ENCODE results near the gene KIF14.
A peak's percentile ranks its signal among the peaks of the same experiment; 100 is the strongest.

Gene KIF14, protein sequence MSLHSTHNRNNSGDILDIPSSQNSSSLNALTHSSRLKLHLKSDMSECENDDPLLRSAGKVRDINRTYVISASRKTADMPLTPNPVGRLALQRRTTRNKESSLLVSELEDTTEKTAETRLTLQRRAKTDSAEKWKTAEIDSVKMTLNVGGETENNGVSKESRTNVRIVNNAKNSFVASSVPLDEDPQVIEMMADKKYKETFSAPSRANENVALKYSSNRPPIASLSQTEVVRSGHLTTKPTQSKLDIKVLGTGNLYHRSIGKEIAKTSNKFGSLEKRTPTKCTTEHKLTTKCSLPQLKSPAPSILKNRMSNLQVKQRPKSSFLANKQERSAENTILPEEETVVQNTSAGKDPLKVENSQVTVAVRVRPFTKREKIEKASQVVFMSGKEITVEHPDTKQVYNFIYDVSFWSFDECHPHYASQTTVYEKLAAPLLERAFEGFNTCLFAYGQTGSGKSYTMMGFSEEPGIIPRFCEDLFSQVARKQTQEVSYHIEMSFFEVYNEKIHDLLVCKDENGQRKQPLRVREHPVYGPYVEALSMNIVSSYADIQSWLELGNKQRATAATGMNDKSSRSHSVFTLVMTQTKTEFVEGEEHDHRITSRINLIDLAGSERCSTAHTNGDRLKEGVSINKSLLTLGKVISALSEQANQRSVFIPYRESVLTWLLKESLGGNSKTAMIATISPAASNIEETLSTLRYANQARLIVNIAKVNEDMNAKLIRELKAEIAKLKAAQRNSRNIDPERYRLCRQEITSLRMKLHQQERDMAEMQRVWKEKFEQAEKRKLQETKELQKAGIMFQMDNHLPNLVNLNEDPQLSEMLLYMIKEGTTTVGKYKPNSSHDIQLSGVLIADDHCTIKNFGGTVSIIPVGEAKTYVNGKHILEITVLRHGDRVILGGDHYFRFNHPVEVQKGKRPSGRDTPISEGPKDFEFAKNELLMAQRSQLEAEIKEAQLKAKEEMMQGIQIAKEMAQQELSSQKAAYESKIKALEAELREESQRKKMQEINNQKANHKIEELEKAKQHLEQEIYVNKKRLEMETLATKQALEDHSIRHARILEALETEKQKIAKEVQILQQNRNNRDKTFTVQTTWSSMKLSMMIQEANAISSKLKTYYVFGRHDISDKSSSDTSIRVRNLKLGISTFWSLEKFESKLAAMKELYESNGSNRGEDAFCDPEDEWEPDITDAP (N-terminal part only)

DNA sequence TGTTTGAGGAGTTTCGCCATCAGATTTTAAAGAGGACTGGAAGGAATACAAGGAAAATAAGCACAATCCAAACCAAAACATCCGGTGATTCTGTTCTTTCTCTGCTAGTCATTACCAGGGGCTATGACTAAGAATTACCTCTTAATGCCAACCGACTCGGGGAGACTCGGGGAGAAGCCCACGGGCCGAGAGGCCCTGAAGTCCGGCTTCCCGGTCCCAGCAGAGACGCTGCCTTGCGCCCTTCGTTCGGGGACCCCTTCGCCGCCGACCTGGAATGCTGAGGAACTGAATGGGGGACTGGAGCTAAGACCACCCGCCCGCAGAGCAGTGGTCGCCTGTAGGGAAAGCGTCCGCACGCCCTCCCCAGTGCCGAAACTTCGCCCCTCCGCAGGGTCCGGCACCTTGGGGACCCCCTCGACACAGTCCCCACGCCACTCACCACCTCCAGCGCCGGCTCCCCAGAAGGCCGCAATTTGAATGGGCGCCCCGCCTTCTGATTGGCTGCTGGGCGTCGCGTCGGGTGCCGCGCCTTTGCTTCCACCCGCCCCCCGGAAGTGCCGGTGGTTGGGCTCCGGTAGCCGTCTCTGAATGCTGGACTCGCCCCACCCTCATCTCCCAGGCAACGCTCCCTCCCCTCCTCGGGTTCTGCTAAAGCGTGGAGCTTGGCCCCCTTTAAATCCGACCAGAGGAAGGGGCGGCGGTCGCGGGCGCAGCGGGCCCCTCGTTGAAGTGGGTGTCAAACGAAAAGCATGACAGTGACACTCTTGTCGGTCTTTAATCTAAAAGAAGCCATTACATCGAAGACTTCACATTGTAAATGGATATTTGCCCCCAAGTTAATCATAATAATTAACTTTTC, at the start of gene KIF14:
TSS of gene KIF14 (minus strand) at position 479 of the 859 bp plus-strand sequence. CDS start 2,028 bp downstream, outside the sequence.
- peak; percentile 83 for DNase-seq

GRCh38 chr1:200669314-200670241, 49.0 kb upstream of the KIF14 start, which contains the start of gene DDX59:
Gene DDX59 (minus strand): TSS chr1:200669907. CDS start chr1:200666740, 3,167 bp downstream.
- DNase-seq: peak; percentile 86 to 90

- DNase-seq: no peak
Measured at GRCh38 chr1:200668514-200669313, 48.2 kb upstream of the KIF14 start.

- DNase-seq: no peak
Measured at GRCh38 chr1:200666309-200666708, 45.8 kb upstream of the KIF14 start.

GRCh38 chr1:200665861-200666260, 45.3 kb upstream of the KIF14 start:
- DNase-seq: no peak

DNA sequence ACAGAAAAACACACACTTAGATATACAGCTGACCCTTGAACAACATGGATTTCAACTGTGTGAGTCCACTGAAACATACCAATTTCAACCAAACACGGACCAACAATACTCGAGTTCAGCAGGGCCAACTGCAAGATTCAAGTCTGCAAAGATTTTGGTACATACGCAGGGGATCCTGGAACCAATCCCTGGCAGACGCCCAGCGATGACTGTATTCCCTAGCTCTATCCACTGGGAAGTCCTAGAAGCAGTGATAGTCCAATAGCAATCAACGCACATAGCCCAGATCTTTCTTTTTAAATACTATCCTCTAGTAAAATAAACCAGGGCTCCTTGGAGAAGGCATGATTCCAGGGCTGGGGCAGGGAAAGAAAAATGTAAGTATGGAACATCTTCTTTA, 40.2 kb upstream of the KIF14 start:
- DNase-seq: no peak

GRCh38 chr1:200659269-200659668, 38.7 kb upstream of the KIF14 start:
- DNase-seq: no peak

- DNase-seq: no peak
Measured at GRCh38 chr1:200658037-200658818, 37.7 kb upstream of the KIF14 start.

- DNase-seq: no peak
Measured at GRCh38 chr1:200654660-200655059, 34.1 kb upstream of the KIF14 start.

- DNase-seq: no peak
Measured at GRCh38 chr1:200653022-200653462, 32.5 kb upstream of the KIF14 start.

- DNase-seq: no peak
Measured at GRCh38 chr1:200652378-200652777, 31.8 kb upstream of the KIF14 start.

DNA sequence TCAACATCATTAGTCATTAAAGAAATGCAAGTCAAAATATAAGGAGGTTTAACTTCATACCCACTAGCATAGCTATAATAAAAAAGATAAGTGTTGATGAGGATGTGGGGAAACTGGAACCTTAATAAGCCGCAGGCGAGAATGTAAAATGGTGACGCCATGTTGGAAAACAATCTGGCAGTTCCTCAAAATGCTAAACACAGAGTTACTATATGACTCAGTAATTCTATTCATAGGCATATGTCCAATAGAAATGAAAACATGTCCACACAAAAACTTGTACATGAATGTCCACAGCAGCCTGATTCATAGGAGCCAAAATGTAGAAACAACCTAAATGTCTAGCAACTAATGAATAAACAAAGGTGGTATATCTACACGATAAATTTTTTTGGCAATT, 26.0 kb upstream of the KIF14 start:
- no peak for DNase-seq

- DNase-seq: no peak
Measured at GRCh38 chr1:200644021-200644420, 23.5 kb upstream of the KIF14 start.

DNA sequence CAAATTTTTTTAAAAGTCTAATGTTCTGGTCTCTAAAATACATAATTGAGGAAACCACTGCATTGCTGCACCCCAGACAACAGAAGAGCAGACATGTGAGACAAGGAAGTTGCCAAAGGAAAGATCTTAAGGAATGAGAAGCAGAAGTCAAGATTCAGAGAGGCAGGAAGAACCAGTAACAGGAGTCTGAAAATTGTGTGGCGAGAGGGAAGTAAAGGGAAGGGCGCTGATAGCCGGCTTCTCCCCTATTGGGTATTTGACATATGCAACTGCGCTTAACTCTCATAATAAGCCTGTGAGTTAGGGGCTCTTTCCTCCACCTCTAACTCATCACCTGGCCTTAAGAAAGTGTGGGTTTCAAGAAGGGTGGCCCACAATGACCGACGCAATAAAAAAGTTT, 21.9 kb upstream of the KIF14 start:
- no peak for DNase-seq

DNA sequence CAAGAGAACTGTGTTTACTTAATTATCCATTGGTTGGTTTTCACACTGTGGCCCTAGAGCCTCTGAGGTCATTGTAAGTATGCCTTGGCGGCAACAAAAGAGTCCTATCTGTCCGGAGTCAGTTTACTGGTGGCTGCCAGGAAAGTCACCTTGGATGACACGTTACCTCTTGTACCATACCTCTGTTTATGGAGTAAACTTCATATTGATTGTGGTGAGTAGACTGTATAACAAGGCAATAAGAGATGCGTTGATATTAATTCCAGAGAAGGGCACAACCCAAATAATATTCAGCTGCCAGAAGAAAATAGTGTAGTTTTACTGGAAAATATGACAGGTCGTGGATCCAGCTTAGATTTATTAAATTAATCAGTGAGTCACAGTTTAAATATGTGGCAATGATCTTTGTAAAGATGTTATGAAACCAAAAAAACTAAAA, 20.4 kb upstream of the KIF14 start:
- DNase-seq: no peak

- DNase-seq: no peak
Measured at GRCh38 chr1:200640373-200640962, 19.9 kb upstream of the KIF14 start.

- no peak for DNase-seq
Measured at GRCh38 chr1:200638073-200638472, 17.5 kb upstream of the KIF14 start.

- DNase-seq: no peak
Measured at GRCh38 chr1:200636681-200637080, 16.1 kb upstream of the KIF14 start.
